ENCODE data around the gene CISTR.
A peak's percentile ranks its signal among the peaks of the same experiment; 100 is the strongest.

CISTR gene

GRCh38 chr12:53761306-53761705 is 9.5 kb upstream of the CISTR start:
- DNase-seq: no peak

GRCh38 chr12:53759261-53759660 is 7.5 kb upstream of the CISTR start:
- DNase-seq: no peak

- DNase-seq: no peak
Measured at GRCh38 chr12:53758730-53759103, 6.9 kb upstream of the CISTR start.

GRCh38 chr12:53758081-53758729 is 6.4 kb upstream of the CISTR start:
- no peak for DNase-seq

GRCh38 chr12:53757101-53757770 is 5.5 kb upstream of the CISTR start:
- DNase-seq: peak; percentile 28

- no peak for DNase-seq
Measured at GRCh38 chr12:53756300-53757100, 4.7 kb upstream of the CISTR start.

- no peak for DNase-seq
Measured at GRCh38 chr12:53755893-53756292, 4.1 kb upstream of the CISTR start.

- DNase-seq: no peak
Measured at GRCh38 chr12:53755451-53755891, 3.7 kb upstream of the CISTR start.

- DNase-seq: no peak
Measured at GRCh38 chr12:53754633-53755264, 3.0 kb upstream of the CISTR start.

GRCh38 chr12:53754188-53754585 is 2.4 kb upstream of the CISTR start:
- no peak for DNase-seq

- no peak for DNase-seq
Measured at GRCh38 chr12:53752621-53753020, 842 bp upstream of the CISTR start.

GRCh38 chr12:53752192-53752601 is 418 bp upstream of the CISTR start:
- no peak for DNase-seq

GRCh38 chr12:53750812-53751335 is 905 bp downstream of the CISTR start:
- DNase-seq: no peak

GRCh38 chr12:53749986-53750811 is 1.6 kb downstream of the CISTR start:
- DNase-seq: no peak

GRCh38 chr12:53748072-53748840 is 3.5 kb downstream of the CISTR start:
- no peak for DNase-seq

- no peak for DNase-seq
Measured at GRCh38 chr12:53747095-53747494, 4.7 kb downstream of the CISTR start.

GRCh38 chr12:53746592-53747092 is 5.1 kb downstream of the CISTR start:
- peak; percentile 88 for DNase-seq

- DNase-seq: no peak
Measured at GRCh38 chr12:53744751-53745150, 7.0 kb downstream of the CISTR start.

GRCh38 chr12:53744130-53744441 is 7.7 kb downstream of the CISTR start:
- DNase-seq: no peak

- DNase-seq: peak; percentile 27
Measured at GRCh38 chr12:53743266-53744129, 8.3 kb downstream of the CISTR start.

- DNase-seq: no peak
Measured at GRCh38 chr12:53740130-53740491, 11.7 kb downstream of the CISTR start.

Measured in COR-L47 (cell line).